GM19463 (cell line): ENCODE data around the gene C2orf72.
A peak's percentile ranks its signal among the peaks of the same experiment; 100 is the strongest.

ENCODE experiments used
- ATAC-seq: cut with Tn5 transposase; IDR thresholded peaks from one replicate; pipeline ENCODE4 v1.9.1; 2021; ENCODE audit warnings: mild to moderate bottlenecking, moderate library complexity; ENCODE audit not compliant: unreplicated experiment

C2orf72 gene

DNA sequence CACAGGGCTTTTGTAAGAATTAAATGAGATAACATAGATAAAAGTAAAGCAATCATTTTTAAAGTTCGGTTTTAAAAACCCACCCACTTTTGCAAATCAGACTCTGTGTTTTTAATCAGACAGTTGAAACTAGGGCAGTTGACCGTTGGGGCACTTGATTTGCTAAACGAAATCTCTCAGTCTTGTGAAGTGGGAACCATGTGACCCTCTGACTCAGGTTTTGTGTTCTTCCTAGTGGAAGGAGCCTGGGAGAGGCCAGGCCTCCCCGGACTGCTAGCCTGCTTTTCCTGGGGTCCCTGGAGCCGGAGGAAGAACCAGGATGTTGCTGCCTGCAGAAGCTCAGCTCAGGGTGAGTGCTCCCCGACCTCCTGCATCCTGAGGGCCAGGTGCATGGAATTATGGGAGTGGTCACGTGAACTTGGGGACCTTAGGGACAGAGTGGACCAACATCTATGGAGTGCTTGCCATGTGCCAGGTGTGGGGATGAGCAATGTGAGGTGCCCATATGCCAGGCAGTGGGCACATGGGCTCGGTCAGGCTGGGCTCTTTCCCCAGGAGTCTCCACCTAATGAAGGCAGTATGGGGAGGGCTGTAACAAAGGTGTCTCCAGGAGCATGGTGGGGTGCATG lies 3.9 kb downstream of the C2orf72 start:
- no peak for ATAC-seq

- no peak for ATAC-seq
Measured at GRCh38 chr2:231043796-231044195, 6.5 kb downstream of the C2orf72 start.

DNA sequence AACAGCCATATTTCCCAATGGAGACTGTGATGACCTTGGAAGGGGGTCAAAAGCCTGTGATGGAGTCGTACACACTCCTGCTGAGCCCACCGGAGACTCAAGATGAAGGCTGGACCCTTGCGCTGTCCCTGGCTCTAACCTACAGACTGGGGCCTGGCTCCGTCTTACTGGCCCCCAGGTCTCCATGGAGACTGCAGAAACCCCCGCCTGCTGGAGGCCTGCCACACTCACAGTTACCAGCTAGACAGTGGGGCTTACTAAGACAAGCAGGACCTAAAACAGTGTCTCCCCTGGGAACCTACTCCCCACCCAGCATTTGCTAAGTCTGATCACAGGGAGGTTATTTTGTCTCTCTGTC lies 9.6 kb downstream of the C2orf72 start:
- ATAC-seq: no peak

DNA sequence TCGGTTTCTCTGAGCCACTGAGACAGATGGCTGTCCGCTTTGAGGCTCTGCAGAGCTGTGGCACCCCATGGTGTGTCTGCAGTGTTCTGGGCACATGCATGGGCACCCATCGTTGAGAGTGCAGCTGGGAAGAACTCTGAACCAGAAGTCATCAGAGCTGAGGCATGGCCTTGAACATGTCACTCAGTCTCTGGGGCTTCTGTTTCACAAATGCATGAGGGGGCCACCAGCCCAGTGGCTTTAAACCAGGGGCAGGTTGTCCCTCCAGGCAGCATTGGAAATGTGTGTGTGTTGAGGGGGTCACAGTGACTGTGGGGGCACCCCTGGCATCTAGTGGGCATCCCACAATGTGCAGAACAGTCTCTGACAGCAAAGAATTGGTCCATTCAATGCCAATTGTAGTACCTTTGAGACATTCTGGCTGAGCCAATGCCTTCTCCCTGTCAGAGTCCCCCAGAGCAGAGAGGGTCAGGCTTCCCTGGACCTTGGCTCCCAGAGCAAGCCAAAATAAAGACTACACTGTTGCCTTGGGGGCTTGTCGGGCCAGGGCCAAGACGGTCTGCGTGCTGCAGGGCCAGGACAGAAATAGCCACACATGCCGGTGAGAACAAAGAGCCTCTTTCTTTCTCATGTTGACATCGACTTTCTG lies 10.1 kb downstream of the C2orf72 start:
- ATAC-seq: no peak

DNA sequence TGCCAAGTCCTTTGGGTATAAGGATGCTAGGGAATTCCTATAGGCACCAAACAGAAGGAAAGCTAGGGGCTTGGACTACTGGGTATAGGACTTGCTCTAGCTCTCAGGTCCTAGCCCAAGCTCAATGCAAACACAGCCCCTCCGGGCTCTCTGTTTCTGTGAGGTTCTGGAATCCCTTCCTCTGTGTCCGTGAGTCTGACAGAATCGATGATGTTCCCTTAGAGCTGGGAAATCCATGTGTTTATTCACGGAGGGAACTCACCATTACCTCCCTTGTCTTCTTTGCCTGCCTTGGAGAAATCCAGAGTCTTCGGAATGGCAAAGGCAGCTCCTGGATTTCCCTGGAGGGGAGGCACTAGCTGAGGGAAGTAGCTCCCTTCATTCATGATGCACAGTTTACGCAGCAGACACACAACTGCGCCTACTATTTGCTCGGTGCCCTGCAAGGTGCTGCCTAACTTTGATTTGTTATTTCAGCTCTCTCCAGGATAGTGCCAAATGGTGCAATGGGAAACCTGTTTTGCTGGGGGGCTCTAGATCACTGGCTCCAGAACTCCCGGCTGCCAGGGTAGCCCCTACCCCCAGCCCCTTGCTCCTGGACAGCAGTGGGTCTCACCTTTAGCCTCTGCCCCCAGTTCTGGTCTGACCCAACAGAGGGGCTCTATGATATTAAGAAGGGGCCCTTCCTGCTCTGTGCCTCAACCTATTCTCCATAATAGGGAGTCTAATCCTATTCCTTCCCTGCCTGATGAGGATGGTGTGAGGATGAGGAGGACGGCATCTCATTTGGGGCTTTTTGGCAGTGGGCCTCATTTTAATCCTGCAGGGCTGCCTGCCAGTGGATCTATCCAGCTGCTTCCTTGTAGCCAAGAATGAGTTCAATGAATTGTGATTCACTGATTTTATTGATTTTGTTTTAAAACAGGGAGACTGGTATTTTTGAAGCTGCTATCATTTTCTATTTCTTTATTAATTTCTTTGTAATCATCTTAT lies 10.9 kb downstream of the C2orf72 start:
- ATAC-seq: no peak

GRCh38 chr2:231049286-231050017 lies 12.1 kb downstream of the C2orf72 start:
- ATAC-seq: no peak

- ATAC-seq: no peak
Measured at GRCh38 chr2:231050018-231050901, 12.9 kb downstream of the C2orf72 start.

DNA sequence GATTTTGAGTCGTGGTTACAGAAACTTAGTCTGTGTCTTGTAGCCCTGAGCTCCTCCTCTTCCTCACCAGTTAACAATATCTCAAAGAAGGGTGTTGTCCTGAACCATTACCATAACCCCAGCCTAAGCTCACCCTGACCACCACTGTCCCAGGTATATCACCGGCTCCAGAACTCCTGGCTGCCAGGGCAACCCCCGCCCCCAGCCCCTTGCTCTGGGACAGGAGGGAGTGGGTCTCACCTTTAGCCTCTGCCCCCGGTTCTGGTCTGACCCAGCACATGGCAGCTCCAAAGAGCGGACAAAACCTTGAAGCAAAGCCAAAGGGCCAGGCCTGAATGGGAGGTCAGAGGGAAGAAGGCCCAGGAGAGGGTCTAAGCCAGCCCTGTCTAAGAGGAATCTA lies 13.8 kb downstream of the C2orf72 start:
- no peak for ATAC-seq

- ATAC-seq: peak; percentile 76
Measured at GRCh38 chr2:231052494-231053451, 15.4 kb downstream of the C2orf72 start.

- no peak for ATAC-seq
Measured at GRCh38 chr2:231053846-231054245, 16.5 kb downstream of the C2orf72 start.

DNA sequence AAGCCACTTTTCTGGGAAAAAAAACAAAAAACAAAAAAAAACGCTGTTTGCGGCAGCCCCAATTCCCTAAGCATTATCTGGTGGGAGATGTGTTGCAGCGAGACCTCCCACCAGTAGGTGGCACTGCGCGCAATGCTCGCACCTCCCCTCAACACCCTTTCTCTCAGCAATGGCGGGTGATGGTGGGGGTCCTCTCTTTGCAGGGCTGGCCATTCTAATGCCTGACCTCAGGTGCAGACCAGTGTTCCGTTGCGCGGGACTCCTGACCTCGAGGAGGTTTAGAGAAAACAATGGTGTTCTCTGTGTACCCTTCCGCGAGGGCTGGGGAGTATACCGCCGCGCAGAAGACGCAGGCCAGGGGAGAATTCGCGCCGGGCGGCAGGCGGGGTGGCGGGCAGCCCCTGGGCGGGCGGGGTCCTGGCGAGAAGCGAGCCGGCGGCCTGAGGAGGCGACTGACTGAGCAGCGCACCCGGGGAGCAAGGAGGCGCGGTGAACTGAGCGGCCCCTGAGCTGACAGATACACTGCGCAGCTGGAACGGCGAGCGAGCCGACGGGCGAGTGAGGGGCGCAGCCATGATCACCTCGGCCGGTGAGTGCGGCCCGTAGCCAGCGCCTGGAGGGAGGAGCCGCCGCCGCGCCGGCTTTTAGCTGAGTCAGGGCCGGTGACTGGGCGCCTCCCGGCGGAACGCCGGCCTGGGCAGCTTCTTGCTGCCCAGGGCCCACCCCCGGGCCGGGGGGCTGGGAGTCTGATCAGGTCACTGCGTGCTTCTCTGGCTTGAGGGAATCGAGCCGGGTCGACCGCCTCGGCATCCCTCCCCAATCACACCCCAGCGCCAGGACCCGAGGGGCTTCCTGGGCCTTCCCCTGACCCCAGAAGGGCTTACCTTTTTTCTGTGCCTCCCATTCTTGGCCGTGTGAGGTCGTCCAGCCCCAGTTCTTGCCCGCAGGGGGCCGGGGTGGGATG lies 19.4 kb downstream of the C2orf72 start, which contains the start of gene PSMD1:
Gene PSMD1 (plus strand): TSS at position 415 of the 964 bp plus-strand sequence. CDS start 159 bp downstream, at position 574.
- ATAC-seq: peak; percentile 60

- no peak for ATAC-seq
Measured at GRCh38 chr2:231057590-231057989, 20.3 kb downstream of the C2orf72 start.

DNA sequence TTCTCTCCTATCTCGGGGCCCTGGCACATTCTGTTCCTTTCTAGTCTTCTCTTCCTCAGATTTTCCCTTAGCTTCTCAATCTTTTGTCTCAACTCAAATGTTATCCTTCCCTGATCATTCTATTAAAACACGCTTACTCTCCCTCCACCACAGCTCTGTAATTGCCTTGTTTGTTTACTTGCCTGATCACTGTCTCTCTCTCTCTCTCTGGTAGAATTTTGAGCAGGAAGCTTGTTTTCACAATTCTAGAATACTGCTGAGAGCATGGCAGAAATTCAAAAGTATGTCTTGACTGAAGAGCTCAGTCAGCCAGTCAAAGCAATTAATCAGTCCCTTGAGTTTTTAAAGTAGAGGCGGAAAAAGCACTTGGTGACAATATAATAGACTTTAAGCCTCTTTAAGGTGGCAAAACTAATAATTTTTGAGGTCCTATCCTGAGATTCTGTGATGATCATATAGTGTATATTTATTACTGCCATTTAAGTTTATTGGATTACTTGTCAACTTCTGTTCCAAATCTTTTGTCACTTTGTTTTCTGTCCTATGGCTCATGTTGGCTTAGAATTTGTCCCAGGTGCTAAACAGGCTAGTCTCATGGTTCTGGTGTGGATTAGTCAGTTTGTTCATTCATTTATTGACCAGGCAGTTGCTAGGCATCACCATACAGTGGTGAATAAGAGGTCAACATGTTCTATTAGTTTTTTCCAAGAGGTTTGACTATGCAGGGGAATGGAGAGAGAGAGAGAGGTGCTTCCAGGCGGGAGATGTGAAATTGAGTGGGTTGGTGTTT lies 21.6 kb downstream of the C2orf72 start:
- no peak for ATAC-seq

DNA sequence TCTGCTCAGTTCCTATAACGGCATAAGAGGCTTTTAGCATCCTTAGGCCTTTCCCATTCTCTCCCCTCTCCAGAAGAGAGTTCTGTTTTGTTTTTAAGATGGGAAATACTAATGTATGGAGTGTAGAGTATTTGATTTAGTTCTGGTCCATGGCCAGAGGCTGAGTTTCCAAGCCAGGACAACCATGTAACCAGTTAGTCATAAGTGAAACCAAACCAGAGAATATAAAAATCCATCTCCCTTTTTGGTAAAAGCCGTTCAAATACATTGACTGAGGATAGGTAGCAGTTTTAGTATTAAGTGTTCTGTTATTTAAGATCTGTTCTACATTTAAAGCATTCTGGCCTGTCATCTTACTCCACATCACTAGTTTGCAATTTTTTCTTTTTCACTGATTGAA lies 22.4 kb downstream of the C2orf72 start:
- no peak for ATAC-seq

- no peak for ATAC-seq
Measured at GRCh38 chr2:231062776-231063175, 25.5 kb downstream of the C2orf72 start.

DNA sequence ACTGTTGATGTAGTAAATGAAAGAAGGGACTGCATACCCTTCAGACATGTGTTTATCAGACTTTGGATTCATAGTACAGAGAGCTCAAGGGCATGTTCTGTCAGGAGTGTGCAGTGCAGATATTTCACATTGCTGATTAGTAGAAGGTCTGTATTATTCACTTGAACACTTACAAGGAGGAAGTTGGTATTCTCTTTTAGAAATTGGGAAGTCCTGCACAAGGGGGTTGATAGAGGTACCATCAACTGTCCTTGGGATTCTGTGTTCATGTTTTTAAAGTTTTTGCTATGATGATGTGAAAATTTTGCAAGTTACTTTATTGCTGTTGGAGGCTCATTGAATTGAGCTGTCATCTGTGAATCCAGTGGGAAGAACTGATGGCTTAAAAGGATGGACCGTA lies 26.0 kb downstream of the C2orf72 start:
- ATAC-seq: no peak

GRCh38 chr2:231065966-231066365 lies 28.6 kb downstream of the C2orf72 start:
- ATAC-seq: no peak
